NB4 (cell line): ENCODE results near the gene AWAT1.

ENCODE experiments used
- DNase-seq: peaks from one replicate; pipeline ENCODE4 v3.0.0; 2010; ENCODE audit warnings: low read depth
- H3K4me3 ChIP-seq: one replicate; pipeline ENCODE4 v1.5.1; 2011; ENCODE audit warnings: mild to moderate bottlenecking, low read depth, low read length, moderate library complexity
- CTCF ChIP-seq: IDR thresholded peaks from one replicate; pipeline ENCODE4 v1.5.1; 2012; ENCODE audit warnings: low read depth, low read length
- MAX ChIP-seq: IDR thresholded peaks from 2 replicates; pipeline ENCODE4 v1.6.1; 2011; ENCODE audit warnings: low read depth, low read length
- MYC ChIP-seq: IDR thresholded peaks from 2 replicates; pipeline ENCODE4 v1.6.1; 2011; ENCODE audit warnings: low read depth, low read length
- POLR2A ChIP-seq: IDR thresholded peaks from 2 replicates; pipeline ENCODE4 v1.6.1; 2011; ENCODE audit warnings: mild to moderate bottlenecking; ENCODE audit not compliant: insufficient read length; ENCODE audit errors: extremely low read depth

The AWAT1 gene

GRCh38 chrX:70244881-70245280 lies 10.4 kb downstream of the AWAT1 start:
- no peak for DNase-seq
- TF ChIP-seq MYC, result no peak
- no peak for TF ChIP-seq MAX
- no peak for TF ChIP-seq POLR2A
- no peak for TF ChIP-seq CTCF

DNA sequence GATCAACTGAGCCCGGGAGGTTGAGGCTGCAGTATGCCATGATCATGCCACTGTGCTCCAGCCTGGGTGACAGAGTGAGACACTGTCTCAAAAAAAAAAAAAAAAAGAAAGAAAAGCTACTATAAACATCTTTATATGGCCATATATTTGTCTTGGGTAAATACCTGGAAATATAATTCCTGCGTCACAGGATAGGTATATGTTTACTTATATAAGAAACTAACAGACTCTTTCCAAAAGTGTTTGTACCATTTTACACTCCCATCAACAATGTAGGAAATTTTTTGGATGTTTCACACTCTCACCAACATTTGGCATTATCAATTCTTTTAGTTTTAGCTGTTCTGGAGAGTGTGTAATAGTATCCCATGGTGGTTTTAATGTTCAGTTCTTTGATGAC lies 12.8 kb downstream of the AWAT1 start:
- H3K4me3 ChIP-seq, result no peak overlapping the region
- DNase-seq, result no peak
- TF ChIP-seq CTCF (no peak), MYC (no peak), MAX (no peak), POLR2A (no peak)

More at GRCh38 chrX:70244881-70245280, 10.4 kb downstream of the AWAT1 start:
- H3K4me3 ChIP-seq, result no peak overlapping the region

- no peak for DNase-seq
- TF ChIP-seq POLR2A (no peak), MAX (no peak), CTCF (no peak), MYC (no peak)
- no peak overlapping the region for H3K4me3 ChIP-seq
Measured at GRCh38 chrX:70252491-70252890, 18.0 kb downstream of the AWAT1 start.

DNA sequence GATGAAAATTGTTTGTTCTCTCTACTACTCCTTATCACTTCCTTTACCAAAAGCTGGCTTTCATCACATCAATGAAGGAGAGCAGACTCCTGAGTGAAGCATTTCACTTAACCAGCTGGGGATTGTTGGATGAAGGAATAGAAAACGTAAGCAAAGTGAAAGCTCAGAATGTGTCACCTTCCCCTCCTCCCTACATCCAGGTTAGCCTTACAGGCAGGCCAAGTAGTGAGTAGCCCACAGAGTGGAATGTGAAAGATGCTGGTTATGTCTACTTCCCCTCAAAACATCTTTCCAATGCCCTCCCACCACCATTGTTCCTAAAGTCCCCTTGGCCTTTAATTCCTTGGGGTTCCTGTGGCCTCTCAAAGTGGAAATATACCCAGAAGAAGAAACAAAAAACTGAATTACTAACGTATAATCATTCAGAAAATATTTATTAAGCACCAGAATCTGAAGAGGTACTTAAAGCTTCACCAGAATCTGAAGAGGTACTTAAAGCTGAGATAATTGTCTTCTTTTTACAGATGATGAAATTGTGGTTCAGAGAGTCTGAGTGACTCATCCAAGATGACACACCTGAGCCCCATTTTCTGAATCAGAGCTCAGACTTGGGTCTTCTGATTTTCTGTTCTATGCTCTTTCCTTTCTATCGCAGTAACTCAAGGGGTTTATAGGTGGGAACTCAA lies 19.1 kb downstream of the AWAT1 start:
- H3K4me3 ChIP-seq, result no peak overlapping the region
- TF ChIP-seq MAX, result no peak
- no peak for TF ChIP-seq POLR2A
- no peak for TF ChIP-seq MYC
- TF ChIP-seq CTCF, result no peak
- no peak for DNase-seq

- H3K4me3 ChIP-seq, result no peak overlapping the region
- DNase-seq, result no peak
- TF ChIP-seq MYC, result no peak
- no peak for TF ChIP-seq MAX
- TF ChIP-seq CTCF, result no peak
- TF ChIP-seq POLR2A, result no peak
Measured at GRCh38 chrX:70254063-70254400, 19.6 kb downstream of the AWAT1 start.

GRCh38 chrX:70254909-70255308 lies 20.5 kb downstream of the AWAT1 start:
- no peak for DNase-seq
- TF ChIP-seq MAX, result no peak
- no peak for TF ChIP-seq CTCF
- no peak for TF ChIP-seq MYC
- TF ChIP-seq POLR2A, result no peak
- no peak overlapping the region for H3K4me3 ChIP-seq
